OCI-LY7 (cell line): ENCODE data around the gene FOXD4L3.
"Not testable (repeated sequence)": the region's sequence is repeated elsewhere in the genome, so short reads cannot be mapped to it uniquely, and the experiment has no call there.

Source experiments
- EZH2phosphoT487 ChIP-seq: fragments of 200-600 bp; sonication (generic); IDR thresholded peaks from 2 replicates; pipeline ENCODE4 v1.6.1; 2018; ENCODE audit warnings: low read depth, borderline replicate concordance, mild to moderate bottlenecking, mixed run types, antibody characterized with exemption, low read length, moderate library complexity, mixed read lengths
- TF ChIP-seq, protein P1 (sequence below): fragments of 200-600 bp; sonication (generic); conservative IDR thresholded peaks from 2 replicates; pipeline ENCODE4 v1.5.1; 2014; ENCODE audit warnings: mild to moderate bottlenecking, antibody characterized with exemption, low read length, moderate library complexity, mixed read lengths

DNA sequence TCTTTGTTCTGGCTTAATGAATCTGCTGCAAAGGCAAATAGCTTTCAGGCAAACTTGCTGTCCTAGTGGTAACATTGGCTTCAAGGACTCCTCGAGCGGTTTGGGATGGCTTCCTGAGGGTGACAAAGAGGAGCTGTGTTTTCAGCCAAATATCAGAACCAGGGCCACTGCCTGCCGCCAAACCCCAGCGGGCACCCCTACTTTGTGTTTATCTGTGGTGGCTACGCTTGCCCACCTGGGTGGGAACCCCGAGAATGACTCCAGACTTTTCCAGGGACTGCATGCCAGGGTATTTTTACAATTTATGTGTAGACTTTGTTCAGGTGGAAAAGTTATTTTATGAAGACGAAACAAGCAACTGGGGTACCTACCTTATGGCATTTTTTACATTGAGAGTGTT, 35.3 kb downstream of the FOXD4L3 start:
- TF ChIP-seq, protein P1, sequence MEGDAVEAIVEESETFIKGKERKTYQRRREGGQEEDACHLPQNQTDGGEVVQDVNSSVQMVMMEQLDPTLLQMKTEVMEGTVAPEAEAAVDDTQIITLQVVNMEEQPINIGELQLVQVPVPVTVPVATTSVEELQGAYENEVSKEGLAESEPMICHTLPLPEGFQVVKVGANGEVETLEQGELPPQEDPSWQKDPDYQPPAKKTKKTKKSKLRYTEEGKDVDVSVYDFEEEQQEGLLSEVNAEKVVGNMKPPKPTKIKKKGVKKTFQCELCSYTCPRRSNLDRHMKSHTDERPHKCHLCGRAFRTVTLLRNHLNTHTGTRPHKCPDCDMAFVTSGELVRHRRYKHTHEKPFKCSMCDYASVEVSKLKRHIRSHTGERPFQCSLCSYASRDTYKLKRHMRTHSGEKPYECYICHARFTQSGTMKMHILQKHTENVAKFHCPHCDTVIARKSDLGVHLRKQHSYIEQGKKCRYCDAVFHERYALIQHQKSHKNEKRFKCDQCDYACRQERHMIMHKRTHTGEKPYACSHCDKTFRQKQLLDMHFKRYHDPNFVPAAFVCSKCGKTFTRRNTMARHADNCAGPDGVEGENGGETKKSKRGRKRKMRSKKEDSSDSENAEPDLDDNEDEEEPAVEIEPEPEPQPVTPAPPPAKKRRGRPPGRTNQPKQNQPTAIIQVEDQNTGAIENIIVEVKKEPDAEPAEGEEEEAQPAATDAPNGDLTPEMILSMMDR, result not testable (repeated sequence)
- TF ChIP-seq EZH2phosphoT487, result not testable (repeated sequence)
